HG03097 (cell line): ENCODE measurements around the gene KRTAP2-4.
"Not testable (repeated sequence)": the region's sequence is repeated elsewhere in the genome, so short reads cannot be mapped to it uniquely, and the experiment has no call there.

ENCODE experiments used
- ATAC-seq: cut with Tn5 transposase; IDR thresholded peaks from one replicate; pipeline ENCODE4 v1.9.1; 2021; ENCODE audit not compliant: unreplicated experiment, low FRiP score

KRTAP2-4 gene

DNA sequence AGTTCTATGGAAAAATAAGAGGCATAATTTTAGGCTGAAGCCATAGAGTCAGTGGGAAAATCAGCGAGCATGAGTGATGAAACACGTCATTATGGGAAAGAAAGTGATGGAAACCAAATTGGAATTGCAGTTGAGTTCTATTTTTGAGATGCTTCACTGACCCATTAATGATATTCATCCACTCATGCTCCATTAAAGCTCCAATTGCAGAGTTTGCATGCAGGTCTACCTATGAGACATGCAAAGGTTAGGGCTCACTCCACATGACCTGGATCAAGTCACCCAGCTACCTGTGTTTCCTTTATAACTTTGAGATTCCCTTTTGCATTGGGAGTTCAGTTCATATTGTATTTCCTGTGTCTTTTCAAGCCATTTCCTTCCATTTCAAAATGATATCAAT is 8.0 kb upstream of the KRTAP2-4 start:
- no peak for ATAC-seq

DNA sequence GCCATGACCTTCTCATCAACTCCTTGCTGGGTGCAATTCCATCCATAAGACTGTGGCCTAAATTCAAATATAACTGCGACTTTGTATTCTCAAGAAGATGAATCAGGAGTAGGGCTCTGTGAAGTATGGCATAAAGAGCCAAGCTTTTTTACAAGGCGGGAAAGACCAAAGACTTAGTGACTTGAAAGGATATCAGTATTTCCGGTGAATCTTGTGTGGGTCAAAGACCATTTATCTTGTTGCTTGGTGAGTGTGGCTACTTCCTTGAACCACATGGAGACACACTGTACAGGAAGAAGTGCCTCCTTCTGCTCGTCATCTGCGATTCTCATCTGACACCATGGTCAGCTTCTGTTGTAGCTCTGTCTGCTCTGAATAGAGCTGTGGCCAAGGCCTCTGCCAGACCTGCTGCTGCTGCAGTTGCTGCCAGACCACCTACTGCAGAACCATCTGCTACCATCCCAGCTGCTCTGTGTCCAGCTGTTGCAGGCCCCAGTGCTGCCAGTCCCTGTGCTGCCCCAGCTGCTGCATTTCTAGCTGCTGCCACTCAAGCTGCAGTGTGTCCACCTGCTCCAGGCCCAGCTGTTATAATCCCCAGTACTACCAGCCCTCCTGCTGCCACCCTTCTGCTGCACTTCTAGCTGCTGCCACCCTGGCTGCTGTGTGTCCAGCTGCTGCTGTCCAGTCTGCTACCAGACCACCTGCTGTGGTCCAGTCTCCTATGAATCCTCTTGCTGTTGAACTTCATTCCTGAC is 6.1 kb upstream of the KRTAP2-4 start:
- no peak for ATAC-seq

DNA sequence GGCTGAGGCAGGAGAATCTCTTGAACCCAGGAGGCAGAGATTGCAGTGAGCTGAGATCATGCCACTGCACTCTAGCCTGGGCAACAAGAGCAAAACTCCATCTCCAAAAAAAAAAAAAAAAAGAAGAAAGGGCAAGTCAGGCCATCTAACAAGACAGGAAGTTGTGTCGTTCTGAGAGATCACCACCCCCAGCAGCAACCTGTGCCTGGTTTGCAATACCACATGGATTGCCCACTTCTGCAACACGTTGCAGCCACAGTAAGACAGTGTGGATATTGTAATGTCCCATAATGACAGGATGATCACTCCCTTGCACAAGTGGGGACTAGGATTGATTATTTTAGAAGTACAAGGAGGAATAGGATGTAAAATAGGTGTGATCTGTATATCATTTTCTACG is 3.4 kb upstream of the KRTAP2-4 start:
- no peak for ATAC-seq

DNA sequence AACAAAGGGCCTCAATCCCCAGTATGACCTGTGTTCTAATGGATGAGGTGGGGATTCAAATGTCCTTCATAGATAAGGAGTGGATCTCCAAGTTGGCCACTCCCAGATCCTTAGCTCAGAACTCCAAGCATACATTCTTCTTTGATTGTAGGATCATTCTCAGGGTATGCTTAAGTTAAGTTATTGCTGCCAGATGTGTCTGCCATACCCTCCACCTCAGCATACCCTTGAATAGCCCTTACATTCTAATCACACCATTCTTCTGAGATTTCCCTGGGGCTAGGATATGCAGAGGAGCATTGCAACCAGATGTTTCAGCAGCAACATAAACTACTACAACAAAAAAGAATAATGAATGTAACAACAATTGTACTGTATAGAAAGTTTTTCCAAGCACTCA is 1.6 kb upstream of the KRTAP2-4 start:
- no peak for ATAC-seq

DNA sequence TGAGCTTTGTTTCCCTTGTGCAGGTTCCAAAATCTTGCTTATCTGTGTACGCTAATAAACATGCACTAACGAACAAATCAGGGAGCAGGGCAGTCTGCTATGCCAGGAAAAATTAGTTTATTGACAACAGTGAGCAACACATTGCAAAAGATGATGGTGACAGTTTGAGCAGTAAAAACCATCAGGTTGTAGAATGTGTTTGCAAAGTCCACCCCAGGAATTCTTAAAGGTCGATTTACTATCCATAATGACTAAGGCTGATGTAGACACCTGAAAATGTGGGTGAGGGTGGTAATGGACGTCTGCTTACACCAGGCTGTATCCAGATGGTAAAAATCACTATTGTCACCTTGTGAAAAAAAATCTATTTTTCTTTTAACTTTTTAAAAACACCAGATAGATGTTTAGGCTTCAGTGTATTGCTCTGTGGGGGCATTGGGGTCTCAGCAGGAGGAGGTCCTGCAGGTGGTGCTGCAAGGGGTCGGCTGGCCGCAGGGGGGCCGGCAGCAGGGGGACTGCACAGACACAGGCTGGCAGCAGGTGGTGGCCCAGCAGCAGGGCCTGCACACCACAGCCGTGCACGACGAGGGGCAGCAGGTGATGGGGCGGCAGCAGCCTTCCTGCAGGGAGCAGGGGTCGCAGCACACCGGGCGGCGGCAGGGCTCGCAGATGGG is 526 bp downstream of the KRTAP2-4 start:
- ATAC-seq: not testable (repeated sequence)

DNA sequence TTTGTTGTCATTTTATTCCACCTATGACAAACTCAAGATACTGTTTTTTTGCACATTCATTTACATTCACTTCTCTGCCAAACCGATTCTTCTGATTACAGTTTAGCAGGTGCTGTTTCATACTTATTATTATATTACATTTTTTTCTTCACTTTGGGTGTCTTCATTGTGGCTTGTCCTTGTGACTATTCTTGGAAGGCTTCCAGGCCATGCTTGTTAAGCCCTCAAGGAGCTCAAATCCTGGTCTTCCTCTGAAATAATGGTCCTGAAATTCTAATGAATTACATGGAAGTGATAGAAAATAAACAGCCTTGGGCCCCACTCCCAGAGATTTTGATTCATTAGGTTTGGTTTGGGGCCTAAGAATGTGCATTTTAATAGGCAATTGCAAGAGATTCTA is 1.4 kb downstream of the KRTAP2-4 start:
- ATAC-seq: no peak

DNA sequence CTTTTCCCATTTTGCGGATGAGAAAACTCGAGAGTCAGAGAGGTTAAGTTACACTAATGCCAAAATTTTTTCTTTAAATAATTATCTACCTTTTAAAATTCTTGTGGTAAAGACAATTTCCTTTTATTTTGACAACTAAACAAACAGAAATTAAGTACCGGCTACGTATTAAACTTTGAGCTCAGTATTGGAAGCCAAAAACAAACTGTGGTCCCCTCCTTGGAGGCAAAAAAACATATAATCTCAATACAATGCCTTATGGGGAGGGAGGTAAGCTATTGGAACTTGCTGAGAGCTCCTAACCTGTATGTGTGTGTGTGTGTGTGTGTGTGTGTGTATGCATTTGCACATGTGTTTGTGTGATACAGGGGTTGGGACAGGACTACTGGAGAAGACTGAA is 2.2 kb downstream of the KRTAP2-4 start:
- ATAC-seq: no peak

DNA sequence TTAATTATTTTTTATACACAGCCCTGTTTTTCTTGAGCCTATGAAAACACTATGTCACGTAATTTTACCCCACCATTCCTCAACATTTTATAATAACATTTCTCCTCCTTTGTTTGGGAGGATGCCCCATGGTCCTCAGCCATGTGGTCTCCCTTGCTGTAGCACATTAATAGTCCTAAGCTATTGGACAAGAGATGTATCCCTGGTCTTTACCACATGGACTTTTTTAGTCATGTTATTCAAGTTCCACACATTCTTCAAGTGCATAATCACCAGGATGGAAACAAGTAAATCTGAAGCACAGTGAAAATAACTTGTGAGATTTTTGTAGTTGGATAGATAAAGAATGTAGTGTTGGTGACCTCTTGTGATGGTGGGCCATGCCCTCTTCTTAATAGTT is 3.7 kb downstream of the KRTAP2-4 start:
- no peak for ATAC-seq

DNA sequence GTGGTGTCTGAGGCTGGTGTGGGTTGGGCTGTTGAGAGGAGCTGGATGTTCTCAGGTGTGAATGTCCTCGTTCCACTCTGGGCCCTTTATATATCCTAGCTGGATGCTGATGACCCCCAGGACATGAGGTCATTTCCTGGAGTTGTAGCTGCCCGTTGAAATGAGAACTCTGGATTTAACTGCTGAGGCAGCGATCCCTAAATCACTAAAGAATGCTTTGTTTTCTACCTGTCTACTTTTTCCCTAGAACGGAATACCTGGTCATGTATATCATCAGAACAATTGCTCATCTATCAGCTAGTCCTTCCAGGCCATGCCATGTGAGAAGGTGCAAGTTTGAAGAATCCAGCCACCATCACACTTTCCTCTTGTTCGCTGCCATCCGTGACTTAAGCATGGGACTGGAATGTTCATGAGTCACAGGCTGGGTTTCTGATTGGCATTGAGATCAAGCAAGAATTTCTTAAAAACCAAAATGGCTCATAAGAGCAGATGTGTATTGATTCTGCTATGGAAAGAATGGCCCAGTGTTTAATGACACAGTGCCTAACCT is 5.6 kb downstream of the KRTAP2-4 start, which contains the start of gene KRTAP2-3:
KRTAP2-3 (minus strand) TSS at position 63 of the 553 bp plus-strand sequence. CDS start 64 bp downstream, outside the sequence.
- ATAC-seq: no peak

DNA sequence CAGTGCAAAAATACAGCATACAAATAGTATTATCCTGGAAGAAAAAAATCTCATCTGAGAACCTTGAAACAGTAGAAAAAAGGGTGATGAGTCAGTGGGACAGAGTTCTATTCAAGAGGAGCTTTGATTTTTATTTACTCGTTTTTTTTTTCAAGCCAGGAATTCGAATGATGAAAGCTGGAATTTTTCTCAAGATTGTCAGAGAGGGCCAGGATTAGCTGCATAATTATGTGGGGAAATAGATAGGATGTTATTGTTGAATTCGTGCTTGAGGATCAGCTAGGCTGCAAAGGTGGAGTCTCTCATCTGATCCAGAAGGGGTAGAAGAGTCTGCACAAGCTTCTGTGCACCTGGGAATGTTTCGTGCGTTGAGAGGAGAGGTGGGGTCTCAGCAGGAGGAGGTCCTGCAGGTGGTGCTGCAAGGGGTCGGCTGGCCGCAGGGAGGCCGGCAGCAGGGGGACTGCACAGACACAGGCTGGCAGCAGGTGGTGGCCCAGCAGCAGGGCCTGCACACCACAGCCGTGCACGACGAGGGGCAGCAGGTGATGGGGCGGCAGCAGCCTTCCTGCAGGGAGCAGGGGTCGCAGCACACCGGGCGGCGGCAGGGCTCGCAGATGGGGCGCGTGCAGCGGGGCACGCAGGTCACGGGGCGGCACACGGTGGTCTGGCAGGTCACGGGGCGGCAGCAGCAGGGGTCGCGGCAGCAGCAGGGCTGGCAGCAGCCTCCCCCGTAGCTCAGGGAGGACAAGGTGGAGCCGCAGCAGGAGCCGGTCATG is 6.2 kb downstream of the KRTAP2-4 start:
- not testable (repeated sequence) for ATAC-seq

DNA sequence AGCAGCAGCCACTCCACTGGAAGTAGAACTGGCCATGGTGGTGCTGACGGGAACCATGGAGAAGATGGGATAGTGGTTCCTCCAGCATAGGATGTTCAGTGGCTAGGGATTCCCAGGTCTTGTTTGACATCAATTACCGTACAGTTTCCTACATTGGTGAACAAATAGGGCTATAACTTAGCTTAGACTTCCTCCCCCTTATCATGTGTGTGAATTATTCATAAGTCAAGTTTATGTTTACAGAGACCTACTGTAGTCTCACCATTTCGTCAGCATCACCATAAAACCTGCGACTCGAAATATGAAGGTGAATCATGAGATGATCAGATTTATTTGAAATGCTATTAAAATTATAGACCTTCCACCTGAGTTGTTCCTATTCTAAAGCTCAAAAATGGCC is 6.9 kb downstream of the KRTAP2-4 start:
- no peak for ATAC-seq

DNA sequence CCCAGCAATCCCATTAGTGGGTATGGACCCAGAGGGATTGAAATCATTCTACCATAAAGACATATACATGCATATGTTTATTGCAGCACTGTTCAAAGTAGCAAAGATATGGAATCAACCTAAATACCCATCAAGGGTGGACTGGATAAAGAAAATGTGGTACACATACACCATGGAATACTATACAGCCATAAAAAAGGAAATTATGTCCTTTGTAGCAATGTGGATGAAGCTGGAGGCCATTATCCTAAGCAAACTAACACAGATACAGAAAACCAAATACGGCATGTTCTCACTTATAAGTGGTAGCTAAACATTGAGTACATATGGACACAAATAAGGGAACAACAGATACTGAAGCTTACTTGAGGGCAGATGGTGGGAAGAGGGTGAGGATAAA is 8.1 kb downstream of the KRTAP2-4 start:
- ATAC-seq: no peak

DNA sequence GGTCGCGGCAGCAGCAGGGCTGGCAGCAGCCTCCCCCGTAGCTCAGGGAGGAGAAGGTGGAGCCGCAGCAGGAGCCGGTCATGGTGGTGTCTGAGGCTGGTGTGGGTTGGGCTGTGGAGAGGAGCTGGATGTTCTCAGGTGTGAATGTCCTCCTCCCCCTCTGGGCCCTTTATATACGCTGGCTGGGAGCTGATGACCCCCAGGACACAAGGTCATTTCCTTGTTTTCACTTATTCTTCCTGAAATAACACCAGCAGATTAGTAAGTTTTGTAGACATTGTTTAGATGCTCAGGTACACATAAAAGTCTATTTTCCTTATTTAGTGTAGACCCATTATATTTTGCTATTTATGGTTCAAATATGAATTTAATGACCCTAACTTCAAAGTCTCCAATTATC is 10.5 kb downstream of the KRTAP2-4 start, which contains the start of gene KRTAP2-2:
KRTAP2-2 (minus strand) TSS at position 101 of the 400 bp plus-strand sequence; CDS start at position 82, 19 bp downstream.
- not testable (repeated sequence) for ATAC-seq

DNA sequence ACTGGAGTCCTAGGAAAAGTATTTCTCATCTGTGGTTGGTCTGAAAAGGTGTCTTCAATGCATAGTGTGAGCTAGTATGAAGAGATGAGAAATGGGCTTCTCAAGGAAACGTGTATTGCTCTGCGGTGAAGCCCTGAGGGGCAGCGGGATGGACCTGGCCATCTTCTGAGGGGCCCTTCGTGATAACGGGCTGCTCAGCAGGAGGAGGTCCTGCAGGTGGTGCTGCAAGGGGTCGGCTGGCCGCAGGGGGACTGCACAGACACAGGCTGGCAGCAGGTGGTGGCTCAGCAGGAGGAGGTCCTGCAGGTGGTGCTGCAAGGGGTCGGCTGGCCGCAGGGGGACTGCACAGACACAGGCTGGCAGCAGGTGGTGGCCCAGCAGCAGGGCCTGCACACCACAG is 11.1 kb downstream of the KRTAP2-4 start:
- not testable (repeated sequence) for ATAC-seq

DNA sequence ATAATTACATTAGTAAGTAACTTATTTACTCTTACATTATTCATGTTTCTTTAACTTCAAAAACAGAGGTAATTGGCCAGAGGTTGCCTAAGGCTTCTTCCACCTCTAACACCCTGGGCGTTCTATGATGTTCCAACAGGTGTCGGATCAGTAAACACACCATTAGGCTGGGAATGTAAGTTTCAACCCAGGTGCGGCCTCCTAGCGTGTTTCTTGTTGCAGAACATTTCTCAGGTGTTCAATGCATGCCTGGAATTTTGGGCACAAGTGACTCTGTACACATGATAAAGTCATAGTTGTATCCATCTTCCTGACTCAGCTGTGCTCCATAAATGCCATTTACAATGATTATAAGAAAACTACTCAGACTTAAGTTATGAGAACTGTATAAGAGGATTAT is 11.7 kb downstream of the KRTAP2-4 start:
- no peak for ATAC-seq

DNA sequence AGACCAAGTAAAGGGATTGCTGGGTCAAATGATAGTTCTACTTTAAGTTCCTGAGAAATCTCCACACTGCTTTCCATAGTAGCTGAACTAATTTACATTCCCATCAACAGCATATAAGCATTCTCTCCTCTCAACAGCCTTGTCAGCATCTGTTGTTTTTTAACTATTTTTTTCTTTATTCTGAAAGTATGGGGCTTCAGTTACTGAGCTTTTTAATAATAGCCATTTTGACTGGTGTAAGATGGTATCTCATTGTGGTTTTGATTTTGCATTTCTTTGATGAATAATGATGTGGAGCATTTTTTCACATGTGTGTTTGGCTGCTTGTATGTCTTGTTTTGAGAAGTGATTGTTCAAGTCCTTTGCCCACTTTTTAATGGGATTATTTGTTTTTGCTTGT is 13.1 kb downstream of the KRTAP2-4 start:
- no peak for ATAC-seq

DNA sequence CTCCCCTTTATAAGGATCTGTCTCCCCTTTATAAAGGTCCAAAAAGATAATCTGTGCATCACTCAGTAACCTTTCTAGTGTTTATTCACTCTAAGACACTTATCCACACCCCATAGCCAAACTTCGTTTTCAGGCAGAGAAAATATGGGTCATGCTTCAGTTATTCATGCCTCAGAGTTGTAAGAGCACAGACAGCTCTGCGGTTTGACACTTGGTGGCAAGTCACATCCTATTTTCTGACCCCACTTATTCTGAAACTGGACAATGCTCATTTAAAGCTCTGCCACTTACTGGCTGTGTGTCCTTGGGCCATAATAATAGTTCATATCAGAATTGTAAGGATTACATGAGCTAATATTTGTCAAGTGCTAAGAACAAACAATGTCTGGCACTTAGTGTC is 16.6 kb downstream of the KRTAP2-4 start:
- ATAC-seq: no peak

DNA sequence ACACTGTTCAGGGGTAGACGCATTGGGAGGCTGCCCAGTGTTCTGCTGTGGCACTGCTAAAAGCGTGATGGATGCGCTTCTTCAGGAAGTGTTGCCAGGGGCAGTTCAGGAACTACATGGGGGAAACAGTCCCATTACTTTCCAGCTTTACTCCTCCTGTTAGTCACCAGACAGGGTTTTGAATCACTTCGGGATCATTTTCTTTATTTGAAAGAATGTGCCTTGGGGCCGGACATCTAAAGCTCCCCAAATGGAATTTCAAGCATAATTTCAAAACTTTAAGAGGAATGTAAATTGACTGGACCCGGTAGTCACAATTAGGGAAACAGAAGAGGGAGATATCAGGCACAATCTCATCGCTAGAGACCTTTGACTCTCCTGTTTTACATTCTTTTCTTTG is 17.2 kb downstream of the KRTAP2-4 start:
- ATAC-seq: no peak

DNA sequence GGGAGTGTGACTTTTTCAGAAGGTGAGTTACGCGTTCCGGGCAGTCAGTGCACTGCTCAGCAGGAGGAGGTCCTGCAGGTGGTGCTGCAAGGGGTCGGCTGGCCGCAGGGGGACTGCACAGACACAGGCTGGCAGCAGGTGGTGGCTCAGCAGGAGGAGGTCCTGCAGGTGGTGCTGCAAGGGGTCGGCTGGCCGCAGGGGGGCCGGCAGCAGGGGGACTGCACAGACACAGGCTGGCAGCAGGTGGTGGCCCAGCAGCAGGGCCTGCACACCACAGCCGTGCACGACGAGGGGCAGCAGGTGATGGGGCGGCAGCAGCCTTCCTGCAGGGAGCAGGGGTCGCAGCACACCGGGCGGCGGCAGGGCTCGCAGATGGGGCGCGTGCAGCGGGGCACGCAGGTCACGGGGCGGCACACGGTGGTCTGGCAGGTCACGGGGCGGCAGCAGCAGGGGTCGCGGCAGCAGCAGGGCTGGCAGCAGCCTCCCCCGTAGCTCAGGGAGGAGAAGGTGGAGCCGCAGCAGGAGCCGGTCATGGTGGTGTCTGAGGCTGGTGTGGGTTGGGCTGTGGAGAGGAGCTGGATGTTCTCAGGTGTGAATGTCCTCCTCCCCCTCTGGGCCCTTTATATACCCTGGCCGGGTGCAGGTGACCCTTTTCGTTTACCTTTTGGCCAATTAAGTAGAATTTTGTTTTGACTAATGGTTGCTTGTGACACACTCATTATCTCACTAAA is 18.8 kb downstream of the KRTAP2-4 start, which contains the start of gene KRTAP2-1:
KRTAP2-1 (minus strand) TSS at position 582 of the 731 bp plus-strand sequence; CDS start at position 533, 49 bp downstream.
- ATAC-seq: not testable (repeated sequence)

DNA sequence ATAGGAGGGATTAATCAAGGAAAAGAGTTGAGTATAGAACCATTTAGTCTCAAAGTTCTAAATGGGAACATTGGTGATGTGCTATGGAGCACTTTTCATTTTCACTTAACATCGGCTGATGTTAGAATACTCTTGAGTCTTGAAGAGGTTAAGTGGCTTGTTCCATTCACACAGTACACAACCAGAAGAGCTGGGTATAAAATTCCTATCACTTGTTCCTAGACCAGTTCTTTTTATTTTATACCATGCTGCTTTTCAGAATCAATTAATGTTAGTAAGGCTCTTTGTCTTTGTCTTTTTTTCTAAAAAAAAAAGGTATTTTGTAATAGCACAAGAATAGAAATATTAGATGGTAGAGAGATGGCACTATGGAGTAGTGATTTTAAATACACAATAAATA is 22.7 kb downstream of the KRTAP2-4 start:
- ATAC-seq: no peak
